ENCODE data around the gene ANKLE1.

- TF ChIP-seq ZNF70 (CRISPR knock-in tag; IDR thresholded peaks at IDR 0.05) (no peak), ZFP3 (CRISPR knock-in tag; IDR thresholded peaks at IDR 0.05) (no peak), GLIS3 (CRISPR knock-in tag; IDR thresholded peaks at IDR 0.05) (no peak), ZFP30 (CRISPR knock-in tag; IDR thresholded peaks at IDR 0.05) (no peak), SNAI2 (CRISPR knock-in tag; IDR thresholded peaks at IDR 0.05) (no peak), PATZ1 (CRISPR knock-in tag; IDR thresholded peaks at IDR 0.05; ENCODE audit: borderline replicate concordance) (no peak), ESRRG (CRISPR knock-in tag; IDR thresholded peaks at IDR 0.05) (no peak), ZNF8 (CRISPR knock-in tag; IDR thresholded peaks at IDR 0.05) (no peak)
Measured at GRCh38 chr19:17249887-17250548, 31.7 kb upstream of the ANKLE1 start.
